OCI-M2 (cell line): Measurements from ENCODE around the gene RASSF5.

ENCODE experiments used
- DNase-seq: peaks from one replicate; lab custom pipeline; 2025; ENCODE audit not compliant: unreplicated experiment; lab: John Stamatoyannopoulos, UW

Gene RASSF5

GRCh38 chr1:206507284-206508129 lies at the start of gene RASSF5:
Gene RASSF5, plus strand, starts transcription at chr1:206507531. Its CDS starts 72 bp downstream, at chr1:206507603.
- DNase-seq, result no peak

- DNase-seq, result no peak
Measured at GRCh38 chr1:206459703-206460102, 47.6 kb upstream of the RASSF5 start.

DNA sequence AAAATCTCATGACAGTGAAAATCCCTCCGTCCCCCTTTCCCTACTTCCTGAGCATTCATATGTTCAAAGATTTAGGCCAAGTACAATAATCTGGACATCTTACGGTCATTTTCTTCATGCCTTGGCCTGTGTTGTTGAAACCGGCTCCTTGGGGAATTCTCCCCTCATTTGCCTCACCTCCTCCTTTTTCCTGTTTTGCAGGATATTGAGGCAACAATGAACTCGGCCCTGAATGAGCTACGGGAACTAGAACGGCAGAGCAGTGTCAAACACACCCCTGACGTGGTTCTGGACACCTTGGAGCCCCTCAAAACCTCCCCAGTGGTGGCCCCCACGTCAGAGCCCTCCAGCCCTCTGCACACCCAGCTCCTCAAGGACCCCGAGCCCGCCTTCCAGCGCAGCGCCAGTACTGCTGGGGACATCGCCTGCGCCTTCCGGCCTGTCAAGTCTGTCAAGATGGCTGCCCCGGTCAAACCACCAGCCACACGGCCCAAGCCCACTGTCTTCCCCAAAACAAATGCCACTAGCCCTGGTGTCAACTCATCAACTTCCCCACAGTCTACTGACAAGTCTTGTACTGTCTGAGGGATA lies 46.4 kb upstream of the RASSF5 start:
- no peak for DNase-seq

GRCh38 chr1:206461602-206462455 lies 45.5 kb upstream of the RASSF5 start:
- peak; percentile 37 for DNase-seq

- no peak for DNase-seq
Measured at GRCh38 chr1:206463137-206463536, 44.2 kb upstream of the RASSF5 start.

DNA sequence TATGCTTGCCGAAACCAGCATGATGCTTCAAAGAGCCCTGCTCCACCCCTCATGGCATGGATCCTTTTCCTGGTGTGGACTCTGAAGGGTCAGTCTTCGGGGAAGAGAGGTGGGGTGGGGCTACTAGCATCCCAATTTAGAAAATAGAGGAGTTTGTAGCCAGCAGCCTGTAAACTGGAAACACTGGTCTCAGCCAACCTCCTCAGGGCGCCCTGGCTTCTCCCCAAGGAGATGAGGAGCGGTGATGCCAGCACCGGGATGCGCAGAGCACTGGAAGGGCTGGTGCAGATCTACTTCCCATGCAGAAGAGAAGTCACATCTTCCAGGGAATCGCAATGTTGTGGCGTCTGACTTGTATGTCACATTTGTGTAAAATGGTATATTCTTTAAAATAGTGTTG lies 43.4 kb upstream of the RASSF5 start:
- no peak for DNase-seq

GRCh38 chr1:206464456-206464964 lies 42.8 kb upstream of the RASSF5 start:
- no peak for DNase-seq

GRCh38 chr1:206465951-206466350 lies 41.4 kb upstream of the RASSF5 start:
- no peak for DNase-seq

DNA sequence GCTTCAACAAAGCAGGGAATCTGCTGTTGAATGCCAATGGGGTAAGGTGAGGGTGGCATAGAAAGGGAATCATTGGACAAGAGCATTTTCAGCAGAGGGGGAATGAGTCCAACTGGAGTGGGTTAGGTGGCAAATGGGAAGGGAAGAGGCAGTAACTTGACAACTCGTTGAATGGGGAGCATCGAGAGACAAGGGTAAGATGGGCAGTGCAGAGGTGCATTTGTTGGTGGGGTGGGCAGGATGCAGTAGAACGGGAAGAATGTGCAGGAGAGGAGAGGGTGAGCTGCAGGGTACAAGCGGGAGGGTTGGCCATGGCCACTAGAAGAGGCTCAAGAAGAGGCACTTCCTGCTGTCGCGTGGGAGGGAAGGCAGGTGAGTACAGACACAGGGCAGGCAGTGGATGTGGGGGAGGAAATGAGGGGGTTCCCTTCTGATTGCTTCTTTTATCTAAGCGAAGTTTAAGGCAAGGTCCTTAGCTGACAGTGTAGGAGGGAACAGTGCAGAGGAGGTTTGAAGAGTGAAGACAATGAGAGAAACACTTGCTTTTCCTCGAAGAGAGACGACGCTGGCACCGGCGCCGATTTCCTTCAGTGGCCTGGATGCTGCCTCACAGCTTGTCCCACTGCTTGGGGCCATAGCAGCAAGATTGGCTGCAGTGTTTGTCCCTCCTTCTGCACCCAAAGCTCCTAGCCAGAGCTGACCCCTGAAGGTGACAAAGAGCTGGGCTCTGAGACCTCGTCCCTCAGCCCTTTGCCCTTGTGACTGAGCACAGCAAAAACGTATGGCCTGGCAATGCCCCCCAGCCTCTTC lies 40.3 kb upstream of the RASSF5 start:
- DNase-seq, result no peak

- no peak for DNase-seq
Measured at GRCh38 chr1:206467915-206468314, 39.4 kb upstream of the RASSF5 start.

DNA sequence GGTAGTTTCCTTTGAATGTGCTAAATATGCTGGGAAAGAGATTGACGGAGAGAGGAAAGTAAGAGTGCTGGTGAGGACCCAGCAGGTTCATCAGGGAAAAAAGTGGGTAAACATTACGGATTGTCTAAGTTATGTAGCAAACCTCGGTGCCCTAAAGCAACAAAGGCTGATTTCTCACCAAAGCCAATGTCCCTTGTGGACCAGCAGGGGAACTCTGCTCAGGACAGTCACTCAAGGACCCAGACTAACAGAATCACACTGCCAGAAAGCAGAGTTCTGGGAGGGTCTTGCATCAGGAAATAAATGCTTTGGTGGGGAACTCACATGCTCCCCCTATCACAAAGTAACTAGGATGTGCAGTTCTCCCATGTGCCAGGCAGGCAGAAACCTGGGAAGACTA lies 38.8 kb upstream of the RASSF5 start:
- DNase-seq, result no peak

GRCh38 chr1:206469411-206469932 lies 37.9 kb upstream of the RASSF5 start:
- DNase-seq, result no peak

DNA sequence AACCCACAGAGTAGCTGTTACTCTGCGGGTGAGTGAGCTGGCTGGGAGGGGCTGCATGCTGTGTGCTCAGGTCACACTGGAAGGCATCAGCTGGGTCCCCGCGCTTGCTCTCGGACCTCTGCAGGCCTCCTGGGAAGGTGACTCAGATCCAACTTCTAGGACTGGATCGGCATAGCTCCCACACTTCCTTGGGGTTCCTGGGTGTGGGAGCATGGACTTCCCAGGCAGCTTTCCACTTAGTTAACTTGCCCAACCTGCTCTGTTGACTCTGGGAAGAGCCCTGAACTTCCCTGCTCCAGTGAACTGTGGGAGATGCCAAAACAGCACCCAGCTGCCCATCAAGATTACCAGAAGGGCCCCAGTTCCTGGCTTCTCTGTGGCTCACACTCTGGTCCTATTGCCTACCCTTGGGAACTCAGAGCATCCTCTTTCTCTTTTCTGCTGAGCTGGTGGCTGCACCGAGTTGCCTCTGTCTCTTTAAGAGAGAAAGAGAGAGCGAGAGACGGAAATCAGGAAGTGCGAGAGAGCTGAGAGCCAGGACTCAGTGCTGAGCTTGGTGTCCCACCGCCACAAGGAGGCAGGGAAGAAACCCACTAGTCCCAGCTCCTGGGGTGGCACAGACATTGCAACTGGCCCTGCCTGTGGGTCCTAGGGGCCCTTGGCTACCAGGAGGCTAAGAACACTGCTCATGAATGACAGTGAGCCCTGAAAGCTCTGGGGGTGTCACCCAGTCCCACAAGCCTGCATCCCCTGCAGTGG lies 37.2 kb upstream of the RASSF5 start, which contains the start of gene IKBKE:
IKBKE (plus strand) TSS at position 544 of the 759 bp plus-strand sequence. CDS start 2,752 bp downstream, outside the sequence.
- DNase-seq, result no peak

- DNase-seq, result no peak
Measured at GRCh38 chr1:206470692-206471414, 36.5 kb upstream of the RASSF5 start.

DNA sequence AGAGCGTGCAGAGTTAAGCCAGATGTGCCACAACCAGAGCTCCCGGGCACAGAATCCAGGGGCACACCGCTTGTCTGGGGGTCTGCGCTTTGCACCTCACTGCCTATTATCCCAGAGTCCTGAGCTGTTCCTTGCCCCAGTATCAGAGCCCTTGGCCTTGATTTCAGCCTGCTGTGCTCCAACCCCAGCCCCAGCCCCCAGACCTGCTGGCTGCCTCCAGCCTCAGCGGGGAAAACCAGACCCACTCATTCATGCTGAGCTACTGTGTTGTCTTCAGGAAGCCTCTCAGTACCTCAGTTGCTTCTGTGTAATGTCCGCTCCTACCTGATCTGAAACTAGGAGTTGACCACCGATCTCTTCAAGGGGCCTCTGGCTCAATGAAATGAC lies 35.9 kb upstream of the RASSF5 start:
- no peak for DNase-seq

GRCh38 chr1:206472024-206472423 lies 35.3 kb upstream of the RASSF5 start:
- DNase-seq, result no peak

DNA sequence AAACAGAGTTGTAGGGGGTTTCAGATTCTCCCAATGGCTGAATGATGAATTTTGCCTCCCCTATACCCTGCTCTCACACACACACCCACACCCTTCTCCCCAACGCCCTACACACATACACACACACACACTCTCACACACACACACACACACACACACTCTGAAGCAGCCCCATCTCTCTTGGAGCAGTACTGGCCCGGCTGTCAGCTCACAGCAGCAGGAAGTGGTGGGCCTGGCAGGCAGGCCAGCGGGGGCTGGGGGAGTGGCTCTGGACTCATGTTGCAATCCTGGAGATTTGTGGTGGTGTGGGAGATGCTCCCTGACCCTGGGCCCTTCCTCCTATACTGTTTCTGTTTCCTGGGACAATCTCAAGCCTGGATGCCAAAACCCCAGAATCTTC lies 34.9 kb upstream of the RASSF5 start:
- DNase-seq, result no peak

DNA sequence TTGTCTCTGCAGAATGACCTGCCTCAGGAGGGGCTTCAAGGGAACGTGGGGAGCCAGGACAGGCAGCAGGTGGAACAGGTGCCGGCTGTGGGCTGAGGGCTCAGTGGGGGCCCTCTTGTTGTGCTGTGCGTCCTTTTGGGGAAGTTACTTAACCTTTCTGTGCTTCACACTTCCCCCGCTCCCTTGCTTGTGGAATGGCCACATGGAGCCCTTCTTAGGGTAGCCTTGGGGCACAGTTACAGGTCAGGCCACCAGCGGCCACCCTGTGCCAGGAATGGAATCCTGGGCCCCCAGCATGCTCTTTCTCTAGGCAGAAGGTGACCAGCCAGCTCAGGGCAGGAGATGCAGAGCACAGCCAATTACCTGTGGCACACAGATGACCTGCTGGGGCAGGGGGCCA lies 34.4 kb upstream of the RASSF5 start:
- no peak for DNase-seq

GRCh38 chr1:206476058-206476457 lies 31.3 kb upstream of the RASSF5 start:
- no peak for DNase-seq
